RPMI7951 (cell line): ENCODE measurements around the gene TNK2. TPM values are rescaled to one million over a fixed set of nuclear protein-coding genes. Genes with fewer than 3 reads are reported as not detected.

Experiments
- DNase-seq: peaks from one replicate; pipeline ENCODE4 v3.0.0-alpha.2; 2012; ENCODE audit warnings: low read depth
- total RNA-seq: library from RNA; depleted of rRNA; stranded (reverse); fragments of >200 nt; shearing (Covaris generic); gene quantifications from 2 replicates; pipeline ENCODE4 v1.2.3, GENCODE V29; 2014

The TNK2 gene
- total RNA-seq, 1 experiment from 2014 or later: 7.1 TPM

DNA sequence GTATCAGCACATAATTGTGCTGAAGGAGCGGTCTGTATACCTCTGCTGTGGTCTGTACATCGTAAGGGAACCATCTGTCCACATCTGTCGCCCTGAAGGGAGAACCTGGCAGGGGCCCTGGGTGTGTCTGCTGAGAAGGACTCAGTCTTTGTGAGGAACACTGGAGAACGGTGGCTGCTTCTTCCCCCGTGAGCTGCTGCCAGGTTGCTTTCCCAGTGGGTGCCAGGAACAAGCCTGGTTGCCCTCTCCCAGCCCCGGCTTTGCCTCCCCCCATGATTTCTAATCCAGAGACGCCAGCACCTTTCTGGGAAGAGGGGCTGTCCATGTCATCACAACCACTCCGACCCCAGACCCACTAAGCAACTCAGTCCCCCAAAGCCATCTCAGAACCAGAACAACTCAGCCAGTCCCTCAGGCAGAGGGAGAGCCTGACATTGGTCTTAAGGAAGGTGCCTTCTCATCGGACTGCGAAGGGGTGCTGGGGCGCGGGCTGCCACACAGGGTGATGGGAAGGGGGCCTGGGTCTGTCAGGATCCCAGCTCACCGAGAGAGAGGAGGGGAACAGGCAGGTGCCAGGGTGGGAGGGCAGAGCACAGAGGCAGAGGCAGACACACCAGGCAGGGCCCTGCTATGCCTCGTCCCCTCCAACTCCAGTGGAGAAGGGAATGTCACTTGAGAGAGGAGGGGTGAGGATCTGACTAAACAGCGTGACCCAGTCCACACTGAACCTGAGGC, 8.5 kb downstream of the TNK2 start:
- DNase-seq: no peak

DNA sequence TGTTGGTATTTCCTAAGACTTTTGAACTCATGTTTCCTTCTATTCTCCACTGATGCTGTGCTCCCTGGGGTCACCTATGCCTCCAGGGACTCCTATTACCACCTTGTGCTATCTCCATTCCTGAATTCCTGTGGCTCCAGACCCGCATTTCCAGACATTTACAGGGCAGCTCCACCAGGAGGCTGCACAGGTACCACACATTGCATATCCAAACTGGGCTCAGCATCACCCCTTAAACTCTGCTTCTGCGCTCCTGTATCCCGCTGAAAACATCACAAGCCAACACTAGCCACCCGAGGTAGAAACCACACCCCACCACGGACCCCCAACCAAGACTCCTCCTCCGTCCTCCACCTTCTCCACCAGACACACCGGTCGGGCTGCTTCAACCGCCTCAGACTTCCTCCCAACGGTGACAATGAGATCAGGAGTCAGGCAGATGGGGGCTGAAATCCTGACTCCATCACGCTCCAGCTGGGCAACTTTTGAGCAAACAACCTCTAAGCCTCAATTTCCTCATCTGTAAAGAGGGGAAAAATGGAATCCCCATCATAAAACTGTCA, 10.4 kb downstream of the TNK2 start:
- DNase-seq: no peak

DNA sequence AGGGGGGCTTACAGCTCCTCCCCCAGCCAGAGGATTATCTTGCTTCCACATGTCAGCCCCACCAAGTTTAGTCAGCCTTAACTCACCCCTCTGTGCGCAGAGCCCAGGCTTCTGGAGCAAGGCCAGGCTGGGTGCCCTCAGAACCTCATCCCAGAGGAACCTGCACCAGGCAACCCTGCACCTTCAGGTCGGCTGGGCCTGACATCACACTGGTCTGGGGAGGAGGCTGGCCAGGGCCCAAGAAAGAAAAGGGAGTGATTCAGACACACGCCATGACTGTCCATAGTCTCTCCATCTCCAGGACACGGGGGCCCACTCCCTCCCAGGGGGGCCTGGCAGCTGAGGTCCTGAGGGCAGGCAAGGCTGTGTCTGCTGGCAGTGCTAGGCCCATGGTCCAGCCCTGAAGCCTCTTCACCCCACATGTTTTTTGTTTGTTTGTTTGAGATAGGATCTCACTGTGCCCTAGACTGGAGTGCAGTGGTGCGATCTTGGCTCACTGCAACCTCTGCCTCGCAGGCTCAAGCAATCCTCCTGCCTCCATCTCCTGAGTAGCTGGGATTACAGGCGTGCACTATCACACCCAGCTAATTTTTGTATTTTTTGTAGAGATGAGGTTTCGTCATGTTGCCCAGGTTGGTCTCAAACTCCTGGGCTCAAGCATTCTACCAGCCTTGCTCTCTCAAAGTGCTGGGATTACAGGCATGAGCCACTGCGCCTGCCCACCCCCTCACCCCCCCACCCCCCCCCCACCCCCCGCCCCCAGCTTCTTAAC, 11.1 kb downstream of the TNK2 start:
- DNase-seq: peak; percentile 85

DNA sequence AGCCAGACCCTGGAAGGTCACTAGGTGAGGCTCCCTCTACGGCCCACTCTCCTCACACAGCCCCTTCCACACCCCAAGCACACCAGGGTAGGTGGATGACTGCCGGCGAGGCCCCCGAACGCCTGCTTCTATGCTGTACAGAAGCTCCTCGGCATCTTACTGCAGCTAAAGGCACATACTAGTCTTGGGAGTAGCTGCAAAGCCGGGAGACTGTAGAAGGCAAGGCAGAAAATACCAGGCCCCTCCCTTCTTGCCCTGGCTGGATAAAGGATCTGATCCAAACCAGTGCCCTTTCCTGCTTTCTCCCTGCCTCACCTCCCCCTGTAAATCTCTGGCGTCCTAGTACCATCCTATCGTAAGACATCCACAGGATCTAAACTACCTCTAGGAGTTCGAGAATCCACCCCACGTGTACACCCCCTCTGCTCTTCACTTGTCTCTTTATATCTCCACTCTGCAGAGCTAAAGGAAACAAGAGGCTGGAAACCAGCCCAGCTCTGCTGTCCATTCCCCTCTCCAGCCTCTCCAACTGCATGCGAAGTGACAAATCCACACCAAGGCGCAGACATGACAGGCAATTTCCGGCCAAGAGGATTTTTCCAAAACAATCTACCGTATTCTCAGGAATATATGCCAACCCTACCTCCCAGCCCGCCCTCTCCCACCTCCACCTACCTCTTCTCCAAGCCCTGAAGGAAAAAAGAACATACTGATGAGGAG, 11.8 kb downstream of the TNK2 start:
- DNase-seq: peak; percentile 88

DNA sequence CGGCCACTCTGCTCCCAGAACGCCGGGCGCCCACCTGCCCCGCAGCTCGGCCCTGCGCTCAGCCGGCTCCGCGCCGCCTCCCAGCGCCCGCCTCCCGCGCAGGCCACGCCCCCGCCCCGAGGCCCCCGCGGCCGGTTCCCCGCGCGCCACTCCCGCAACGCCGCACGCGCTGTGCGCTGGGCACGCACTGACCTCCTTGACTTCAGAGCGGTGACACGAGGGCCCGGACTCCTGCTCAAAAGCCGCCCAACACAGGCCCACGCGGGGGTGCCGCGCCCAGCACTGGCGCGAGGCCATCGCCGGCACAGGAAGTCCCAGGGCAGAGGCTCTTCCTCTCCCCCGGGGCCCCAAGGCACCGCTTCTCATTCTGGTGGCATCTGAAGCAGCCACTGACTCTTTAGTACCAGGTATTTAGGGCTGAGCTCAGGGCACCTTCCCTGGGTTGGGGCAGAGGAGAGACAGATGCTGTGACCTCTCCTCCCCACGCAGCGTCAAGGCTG, 12.4 kb downstream of the TNK2 start:
- peak; percentile 72 for DNase-seq

DNA sequence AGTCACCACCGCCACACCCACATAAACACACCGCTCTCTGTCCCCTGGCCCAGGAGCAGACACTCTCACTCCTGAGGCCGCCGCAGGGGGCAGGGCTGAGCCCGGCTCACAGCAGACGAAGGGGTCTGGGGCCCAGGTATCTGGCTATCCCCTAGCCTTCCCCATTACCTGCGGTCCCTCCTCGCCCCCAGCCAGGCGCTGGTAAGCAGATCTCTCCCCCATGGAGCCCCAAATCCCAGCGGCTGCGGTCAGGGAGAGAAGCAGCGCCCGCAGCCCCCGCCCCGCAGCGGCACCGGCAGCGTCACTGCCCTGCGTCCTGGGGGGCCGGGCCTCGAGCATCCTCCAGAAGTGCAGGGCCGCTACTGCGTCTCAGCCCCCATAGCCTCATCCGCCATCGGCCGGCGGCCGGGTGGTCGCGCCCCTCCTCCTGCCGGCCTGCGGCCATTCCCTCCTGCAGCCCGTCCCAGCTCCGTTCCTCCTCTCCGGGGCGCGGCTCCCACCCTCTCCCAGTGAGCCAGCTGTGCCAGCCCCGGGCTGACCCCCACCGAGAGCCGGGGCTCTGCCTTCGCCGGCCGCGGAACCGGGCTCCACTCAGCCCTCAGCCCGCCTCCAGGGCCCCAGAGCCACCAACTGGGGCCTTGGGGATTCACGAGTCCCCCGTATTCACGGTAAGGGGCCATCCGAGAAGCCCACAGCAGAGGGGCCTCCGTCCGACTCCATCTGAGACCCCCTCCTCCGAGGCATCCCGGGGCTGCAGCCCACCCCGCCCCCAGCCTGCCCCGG, 13.1 kb downstream of the TNK2 start:
- peak; percentile 53 for DNase-seq

DNA sequence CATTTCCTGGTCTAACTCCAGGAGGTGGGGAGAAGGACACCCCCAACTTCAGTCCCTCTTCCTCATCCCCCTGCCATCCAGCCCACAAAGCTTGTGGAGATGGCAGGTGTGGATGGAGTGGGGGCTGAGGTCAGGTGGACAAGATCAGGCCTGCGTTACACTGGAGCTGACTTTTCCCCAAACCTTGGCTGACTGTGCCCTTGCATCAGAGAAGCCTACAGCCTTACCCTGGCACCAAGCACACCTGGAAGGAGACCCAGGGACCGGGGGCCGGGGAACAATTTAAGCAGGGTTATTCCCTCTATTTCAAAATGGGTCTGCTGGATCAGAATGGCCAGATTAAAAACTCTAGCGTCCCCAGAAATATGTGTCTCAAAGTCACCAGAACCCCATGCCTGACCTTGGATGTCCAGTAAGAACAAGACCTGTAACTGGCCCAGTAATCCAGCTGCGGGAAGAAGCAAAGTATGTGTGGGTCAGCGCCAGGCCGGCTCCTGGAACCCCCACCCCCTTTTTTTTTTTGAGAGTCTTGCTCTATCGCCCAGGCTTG, 14.4 kb downstream of the TNK2 start:
- DNase-seq: no peak

DNA sequence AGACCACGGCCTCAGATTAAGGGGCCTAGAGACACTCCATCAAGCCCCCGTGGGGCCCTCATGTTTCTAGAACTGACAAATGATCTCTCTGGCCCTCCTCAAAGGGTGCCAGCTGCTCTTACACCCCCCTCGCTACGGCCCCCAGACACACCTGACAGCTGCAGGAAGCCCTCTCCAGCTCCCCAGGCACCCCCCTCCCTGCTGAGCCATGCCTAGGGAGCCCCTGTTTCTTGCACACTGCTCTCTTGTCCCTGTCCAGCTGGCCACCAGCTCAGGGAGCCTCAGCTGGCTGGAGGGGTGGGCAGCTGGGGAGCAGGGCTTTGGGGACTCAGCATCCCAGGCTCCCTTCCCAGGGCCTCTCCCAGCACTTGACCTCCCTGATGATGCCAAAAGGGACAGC, 14.8 kb downstream of the TNK2 start:
- DNase-seq: no peak

DNA sequence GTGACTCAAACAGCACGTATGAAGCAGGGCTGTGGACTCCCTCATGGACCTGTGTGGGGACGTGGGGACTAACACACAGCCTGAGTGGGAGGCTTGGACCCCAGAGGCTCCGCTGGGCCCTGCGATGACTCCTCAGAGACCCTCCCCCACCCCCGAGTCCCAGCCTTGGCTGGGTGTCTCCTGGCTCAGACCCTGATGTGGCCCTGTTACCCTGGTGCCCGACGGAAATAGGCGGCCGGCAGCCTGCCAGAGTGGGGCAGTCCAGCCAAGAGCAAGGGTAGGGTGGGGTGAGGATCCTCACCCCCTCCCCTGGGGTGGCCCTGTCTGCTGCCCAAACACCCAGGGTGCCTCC, 15.3 kb downstream of the TNK2 start:
- no peak for DNase-seq

DNA sequence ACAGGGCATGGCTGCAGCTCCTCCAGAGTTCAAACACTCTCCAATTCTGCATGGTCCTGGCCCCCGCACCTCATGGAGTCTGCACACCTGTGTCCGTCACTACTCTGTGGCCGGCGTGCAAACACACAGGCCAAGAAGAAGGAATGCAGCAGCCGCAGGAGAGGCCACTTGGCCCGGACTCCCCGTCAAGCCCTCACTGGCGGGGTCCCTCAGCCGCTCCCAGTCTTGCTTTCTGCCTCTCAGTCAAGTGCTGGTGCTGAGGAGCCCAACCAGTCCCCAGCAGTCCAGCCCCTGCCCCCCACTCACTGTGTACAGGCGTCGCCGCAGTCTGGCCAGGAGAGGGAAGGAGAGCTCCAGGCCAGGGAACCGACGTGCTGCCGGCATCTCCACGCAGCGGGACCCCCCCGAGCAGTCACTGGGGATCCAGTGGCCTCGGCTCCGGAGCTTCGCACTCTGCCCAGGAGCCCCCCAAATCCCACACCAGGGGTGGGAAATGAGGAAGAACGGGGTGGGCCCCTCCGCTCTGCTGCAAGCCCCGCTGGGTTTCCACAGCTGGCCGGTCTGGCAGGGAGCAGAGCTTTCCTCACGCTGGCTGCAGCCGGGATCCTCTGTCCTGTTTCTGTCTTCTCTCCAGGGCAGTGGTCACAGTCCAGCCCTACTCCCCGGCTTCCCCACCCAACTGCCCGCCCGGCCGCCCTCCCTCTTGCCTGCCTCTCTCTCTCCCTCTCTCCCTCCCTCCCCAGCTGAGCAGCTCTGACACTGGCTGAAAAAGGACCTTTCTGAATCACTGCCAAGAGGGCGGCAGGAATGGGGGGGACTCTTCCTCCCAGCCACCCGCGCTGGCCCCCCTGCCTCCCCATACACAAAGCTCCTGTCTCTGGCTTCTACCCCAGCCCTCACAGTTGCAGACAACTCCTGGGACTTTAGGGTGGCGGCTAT, 16.0 kb downstream of the TNK2 start:
- no peak for DNase-seq

DNA sequence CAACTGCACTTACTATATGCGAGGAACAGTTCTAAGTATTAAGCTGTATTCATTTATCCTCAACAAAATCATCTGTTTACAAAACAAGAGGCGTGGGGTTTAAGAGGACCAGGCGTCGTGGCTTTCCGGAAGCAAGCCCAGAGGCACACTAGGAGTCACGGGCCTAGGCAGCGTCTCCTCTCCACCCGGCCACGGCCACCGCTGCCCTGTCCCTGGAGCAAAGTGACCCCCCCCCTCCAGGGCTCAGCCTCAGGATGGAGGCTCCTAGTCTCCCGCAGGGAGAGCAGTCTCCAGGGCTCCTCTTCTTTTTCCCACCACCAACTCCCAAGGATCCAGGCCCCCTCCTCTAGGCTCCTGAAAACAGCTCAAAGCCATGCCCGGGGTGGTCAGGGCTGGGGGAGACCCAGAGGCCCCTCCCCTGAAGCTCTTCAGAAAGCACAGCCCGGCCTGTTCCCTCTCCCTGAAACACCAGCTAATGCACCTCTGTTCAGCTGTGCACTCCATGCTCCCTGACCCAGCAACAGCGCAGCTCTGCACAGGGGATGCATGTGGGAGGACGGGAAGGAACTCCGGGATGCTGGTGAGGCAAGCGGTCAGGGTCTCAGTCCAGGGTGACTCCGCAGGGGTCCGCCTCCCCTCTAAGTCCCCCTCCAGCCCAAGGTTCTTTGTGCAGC, 16.8 kb downstream of the TNK2 start:
- DNase-seq: no peak

DNA sequence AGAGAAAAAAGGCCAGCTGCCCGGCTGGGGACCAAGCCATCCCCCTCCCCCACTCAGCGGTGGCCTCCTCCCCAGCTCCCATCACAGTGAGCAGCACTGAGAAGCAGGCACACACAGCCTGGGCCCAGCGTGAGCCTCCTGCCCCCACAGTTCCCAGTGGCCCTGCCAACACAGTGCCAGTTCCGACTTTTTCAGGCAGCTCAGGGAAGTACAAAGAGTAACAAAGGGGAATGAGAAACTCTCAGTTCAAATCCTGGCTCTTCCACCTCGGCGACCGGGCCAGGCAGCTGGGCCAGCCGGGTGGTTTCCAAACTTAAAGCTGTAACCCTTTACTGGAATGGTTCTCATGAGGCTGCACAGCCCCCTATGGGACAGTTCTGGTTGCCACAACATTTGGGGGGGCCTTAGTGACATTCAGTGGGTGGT, 18.5 kb downstream of the TNK2 start:
- no peak for DNase-seq

DNA sequence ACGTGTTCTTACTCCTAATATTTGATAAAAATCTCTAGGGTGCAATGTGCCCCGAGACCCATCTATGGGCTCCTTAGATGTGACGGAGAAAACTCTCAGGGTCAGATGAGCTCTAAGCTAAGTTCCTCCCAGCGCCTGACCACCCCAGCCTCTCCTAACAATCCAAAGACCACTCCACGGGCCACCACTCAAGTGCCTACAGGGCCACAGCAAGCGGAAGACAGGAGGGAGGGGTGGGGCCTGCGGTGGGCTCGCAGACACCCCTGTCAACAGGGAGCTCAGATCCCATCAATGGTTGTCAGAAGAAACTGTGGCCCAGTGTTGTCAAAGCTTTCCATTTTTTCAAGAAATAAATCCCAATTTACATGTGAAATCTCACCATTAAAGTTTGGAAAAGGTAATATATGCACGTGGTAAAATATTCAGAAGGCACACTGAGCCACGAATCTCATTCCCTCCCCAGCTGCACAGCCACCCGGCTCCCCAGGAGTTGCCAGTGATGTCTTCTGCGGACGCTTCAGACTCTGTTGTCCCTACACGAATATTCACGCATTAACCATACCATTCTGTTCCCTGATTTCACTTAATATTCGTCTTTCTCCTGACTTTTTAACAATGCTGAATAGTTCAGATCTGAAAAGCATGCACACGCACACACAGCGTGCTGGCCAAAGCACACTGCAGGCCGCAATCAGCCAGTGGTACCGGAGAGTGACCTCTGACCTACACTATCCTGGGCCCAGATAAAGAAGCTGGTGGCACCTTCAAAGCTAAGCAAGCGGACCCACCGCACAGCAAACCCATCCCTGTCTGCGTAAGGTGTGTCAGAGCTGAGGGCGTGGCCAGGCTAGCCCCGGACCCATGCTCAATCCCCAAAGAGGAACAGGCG, 19.1 kb downstream of the TNK2 start:
- no peak for DNase-seq

DNA sequence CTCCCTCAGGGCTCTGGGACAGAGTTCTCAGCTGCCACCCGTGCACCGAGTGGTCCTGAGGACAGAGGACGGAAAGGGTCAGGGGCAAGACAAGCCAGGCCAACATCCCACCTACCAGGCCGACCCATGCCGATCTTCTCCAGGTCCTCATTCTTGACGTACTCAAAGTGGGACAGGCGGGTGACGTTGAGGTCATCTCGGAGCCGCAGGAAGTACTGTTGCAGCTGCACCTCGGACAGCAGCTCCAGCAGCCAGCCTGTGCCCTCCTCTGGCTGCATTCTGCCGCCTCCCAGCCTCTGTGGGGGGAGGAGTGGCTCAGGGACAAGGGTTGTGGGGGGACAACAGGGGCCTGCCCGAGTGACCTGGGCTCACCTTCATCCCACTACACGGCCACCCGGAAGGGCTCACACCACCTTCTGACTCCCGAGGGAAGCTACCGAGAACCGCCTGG, 20.0 kb downstream of the TNK2 start:
- DNase-seq: no peak

DNA sequence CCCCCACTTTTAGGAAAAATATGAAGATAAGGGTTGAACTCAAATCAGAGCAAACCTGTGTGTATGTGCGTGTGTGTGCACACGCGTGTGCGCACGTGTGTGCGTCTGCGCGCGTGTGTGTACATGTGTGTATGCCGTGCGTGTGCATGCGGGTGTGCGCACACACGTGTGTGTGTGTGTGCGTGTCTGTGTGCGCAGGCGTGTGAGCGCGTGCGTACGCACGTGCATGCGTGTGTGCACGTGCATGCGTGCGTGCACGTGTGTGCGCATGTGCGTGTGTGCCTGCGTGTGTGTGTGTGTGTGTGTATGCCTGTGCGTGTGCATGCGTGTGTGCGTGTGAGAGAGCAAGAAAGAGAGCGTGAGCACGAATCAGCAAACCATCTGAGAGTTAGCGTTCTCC, 20.7 kb downstream of the TNK2 start:
- no peak for DNase-seq

DNA sequence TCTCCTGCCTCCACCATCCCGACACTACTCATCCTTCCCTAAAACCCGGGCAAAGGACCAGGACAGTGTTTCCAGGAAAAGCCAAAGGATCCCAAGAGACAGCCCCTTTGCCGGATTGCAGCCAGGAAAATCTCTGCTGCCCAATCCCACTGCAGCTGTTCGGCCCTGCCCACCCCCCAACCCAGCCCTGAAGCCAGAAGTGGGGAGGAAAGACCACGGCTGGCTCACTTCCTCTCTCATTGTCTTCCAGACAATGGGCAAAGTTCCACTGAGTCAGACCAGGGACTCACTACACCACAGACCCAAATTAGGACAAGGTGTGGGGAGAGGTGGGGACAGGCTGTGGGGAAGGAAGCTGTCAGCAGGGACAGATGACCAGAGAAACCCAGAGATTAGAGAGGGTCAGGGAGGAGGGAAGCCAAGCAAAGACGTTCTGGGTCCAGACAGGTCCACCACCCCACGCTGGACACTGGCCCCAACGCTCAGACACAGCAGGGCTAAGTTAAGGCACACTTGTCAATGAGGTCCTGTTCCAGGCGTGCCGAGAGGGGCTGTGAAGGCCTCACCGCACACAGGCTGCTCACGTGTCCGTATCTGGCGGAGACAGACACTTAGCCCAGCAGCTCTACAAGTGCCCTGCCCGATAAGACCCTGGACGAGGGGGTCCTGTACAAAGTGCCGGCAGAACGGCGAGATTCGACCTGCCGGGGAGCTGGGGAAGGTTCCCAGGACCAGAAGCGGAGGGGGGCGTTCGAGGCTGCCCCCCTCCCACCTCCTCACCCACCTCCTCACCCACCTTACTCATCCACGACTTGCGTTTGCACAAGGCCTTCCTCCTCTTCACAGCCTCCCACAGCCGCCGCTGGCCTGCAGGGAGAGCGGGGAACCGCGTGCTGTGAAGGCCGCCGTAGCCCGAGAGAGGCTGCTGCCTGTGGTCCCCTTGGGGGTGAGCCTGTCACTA, 21.9 kb downstream of the TNK2 start:
- peak; percentile 60 for DNase-seq
